K562 (cell line): Measurements from ENCODE around the gene HIRIP3. TPM values are rescaled to one million over a fixed set of nuclear protein-coding genes. Genes with fewer than 3 reads are reported as not detected.

ENCODE experiments used
- ARID4B ChIP-seq: sonication (generic); formaldehyde crosslinking; IDR thresholded peaks from 2 replicates; pipeline ENCODE4 v1.8.0; 2022; ENCODE audit warnings: mild to moderate bottlenecking, missing genetic modification reagents
- CBX5 ChIP-seq: IDR thresholded peaks from 2 replicates; pipeline ENCODE4 v1.6.1; 2014; ENCODE audit warnings: low read depth, borderline replicate concordance
- CCNT2 ChIP-seq: IDR thresholded peaks from 2 replicates; pipeline ENCODE4 v1.6.1; 2011; ENCODE audit warnings: borderline replicate concordance, low read depth, mild to moderate bottlenecking, moderate library complexity, mixed read lengths, low read length; ENCODE audit not compliant: insufficient read length; ENCODE audit errors: extremely low read depth
- DEAF1 ChIP-seq: fragments of 450-650 bp; formaldehyde crosslinking; IDR thresholded peaks from 2 replicates; pipeline ENCODE4 v1.4.0; 2020; ENCODE audit warnings: mild to moderate bottlenecking, moderate library complexity
- E2F3 ChIP-seq: fragments of 250-450 bp; sonication (Bioruptor Pico); IDR thresholded peaks from 2 replicates; pipeline ENCODE4 v1.4.0; 2020; ENCODE audit warnings: mild to moderate bottlenecking
- EGR1 ChIP-seq: fragments of 450-650 bp; conservative IDR thresholded peaks from 2 replicates; pipeline ENCODE4 v1.6.1; 2017; ENCODE audit warnings: mild to moderate bottlenecking
- ETS1 ChIP-seq: conservative IDR thresholded peaks from 2 replicates; pipeline ENCODE4 v1.6.1; 2011; ENCODE audit warnings: low read depth, mild to moderate bottlenecking, low read length; ENCODE audit not compliant: control insufficient read depth
- FOXK2 ChIP-seq, 2 experiments: fragments of 450-650 bp; IDR thresholded peaks in 1 of 2; conservative IDR thresholded peaks in 1 of 2; 2 replicates each; pipeline ENCODE4 v1.6.1; 2016; ENCODE audit warnings: low read depth in 2 of 2, mild to moderate bottlenecking in 1 of 2
- SPI1 ChIP-seq: IDR thresholded peaks from 2 replicates; pipeline ENCODE4 v1.6.1; 2011; ENCODE audit warnings: low read depth, low read length, control low read depth, borderline replicate concordance
- ZBTB7A ChIP-seq: IDR thresholded peaks from 2 replicates; pipeline ENCODE4 v1.6.1; 2011; ENCODE audit warnings: low read depth, mild to moderate bottlenecking, low read length, moderate library complexity, borderline replicate concordance; ENCODE audit not compliant: control insufficient read depth
- ZNF668 ChIP-seq: fragments of 250-450 bp; sonication (Bioruptor Pico); IDR thresholded peaks from 2 replicates; pipeline ENCODE4 v1.8.0; 2022; ENCODE audit warnings: mild to moderate bottlenecking, inconsistent platforms
- ZNF75A ChIP-seq: fragments of 450-650 bp; formaldehyde crosslinking; IDR thresholded peaks from 2 replicates; pipeline ENCODE4 v1.4.0; 2020; ENCODE audit warnings: mild to moderate bottlenecking
- polyA plus RNA-seq, 8 experiments: library from polyadenylated mRNA; depleted of rRNA in 4 of 8; stranded (reverse) in 5 of 8; unstranded in 3 of 8; fragments of >200 nt; fragmentation: Nextera tagmentation in 2 of 8; fragmentation: Illumina TruSeq in 1 of 8; extraction: Ambion mirVana in 2 of 8; extraction: Trizol in 1 of 8; gene quantifications; 2 replicates each; pipeline versions ENCODE4 v1.2.1 to v1.2.3, GENCODE V29; 2011 to 2014; ENCODE audit warnings: inconsistent platforms in 1 of 8, missing spikeins in 1 of 8
- total RNA-seq, 7 experiments: library from RNA; depleted of rRNA in 6 of 7; stranded (reverse); fragments of >200 nt in 6 of 7; fragmentation: Illumina TruSeq in 2 of 7; extraction: Trizol in 2 of 7; gene quantifications; 2 replicates each; pipeline versions ENCODE4 v1.2.1 to v1.2.3, GENCODE V29; 2011 to 2021; ENCODE audit warnings: low replicate concordance in 1 of 7
- TF ChIP-seq, protein P1 (sequence below): fragments of 450-650 bp; IDR thresholded peaks from 2 replicates; pipeline ENCODE4 v1.7.1; 2018; ENCODE audit warnings: mild to moderate bottlenecking, low read depth; ENCODE audit not compliant: partially characterized antibody

The HIRIP3 gene
- total and polyA plus RNA-seq, 9 of the 15 experiments (the other 6 are each of a cell fraction or from before 2014, with no cell fraction given), result 3.3 to 38.2 (median 18.2) TPM

DNA sequence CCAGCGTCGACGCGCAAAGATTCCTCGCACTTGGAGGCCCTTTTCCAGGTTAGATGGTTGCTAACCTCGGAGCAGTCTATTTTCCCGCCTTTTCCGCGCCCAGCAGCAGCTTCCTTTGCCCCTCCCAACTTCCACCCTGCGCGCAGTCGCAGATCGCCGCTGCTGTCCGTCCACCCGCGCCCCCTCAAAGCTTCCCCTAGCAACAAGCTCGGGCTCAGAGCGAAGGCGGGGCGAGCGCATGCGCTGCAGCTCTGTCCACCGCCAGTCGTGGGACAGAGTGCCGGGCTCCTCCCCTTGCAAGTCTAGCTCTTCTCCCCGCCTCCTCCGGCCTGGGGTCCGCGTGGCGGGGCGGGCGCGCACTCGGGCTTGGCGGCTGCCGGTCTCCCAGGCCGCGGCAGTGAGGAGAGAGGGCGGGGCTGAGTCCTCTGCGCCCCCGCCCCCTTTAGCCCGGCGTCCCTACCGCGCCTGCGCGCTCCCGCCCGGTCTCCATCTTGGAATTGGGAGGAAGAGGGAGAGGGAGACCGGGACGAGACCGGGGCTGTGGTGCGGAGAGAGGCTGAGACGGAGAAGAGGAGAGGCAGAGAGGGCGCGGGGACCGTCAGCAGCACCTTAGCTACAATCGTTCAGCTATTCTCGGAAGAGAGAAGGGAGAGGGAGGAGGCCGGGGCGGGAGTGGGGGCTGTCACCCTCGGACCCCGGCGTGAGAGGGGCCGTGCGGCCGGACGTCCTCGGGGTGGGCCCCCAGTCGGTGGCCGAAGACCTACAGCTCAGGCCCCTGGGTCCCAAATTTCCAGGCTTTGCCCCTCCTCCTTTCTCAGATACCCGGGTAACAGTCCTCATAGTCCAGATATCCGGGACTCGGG is 21.8 kb downstream of the HIRIP3 start, which contains the start of gene TAOK2 (continued):
- TF ChIP-seq ARID4B, result peak; percentile 51; the same call in 1 of the 2 replicates
- TF ChIP-seq CCNT2, result peak; percentile 81
- TF ChIP-seq SPI1, result peak; percentile 53; the same call in 1 of the 2 replicates
- TF ChIP-seq EGR1, result peak; percentile 96
- TF ChIP-seq CBX5, result no peak
- 0 out of 2 replicates have a peak, but pooled peaks have one; percentile 10 for TF ChIP-seq DEAF1
- TF ChIP-seq E2F3 (CRISPR knock-in tag), result peak; percentile 97
- peak; percentile 65; the same call in 1 of the 2 replicates for TF ChIP-seq ZBTB7A
- TF ChIP-seq ZNF75A (CRISPR knock-in tag), result no peak
- peak; percentile 45 to 83; a peak in 3 of 4 replicates for TF ChIP-seq FOXK2 (conservative IDR thresholded peaks at IDR 0.05 in 1 of 2, IDR thresholded peaks at IDR 0.05 in 1 of 2; ENCODE audit: low read depth in 2 of 2)
- TF ChIP-seq ZNF668, result no peak
- TF ChIP-seq ETS1, result no peak
- TF ChIP-seq, protein P1, sequence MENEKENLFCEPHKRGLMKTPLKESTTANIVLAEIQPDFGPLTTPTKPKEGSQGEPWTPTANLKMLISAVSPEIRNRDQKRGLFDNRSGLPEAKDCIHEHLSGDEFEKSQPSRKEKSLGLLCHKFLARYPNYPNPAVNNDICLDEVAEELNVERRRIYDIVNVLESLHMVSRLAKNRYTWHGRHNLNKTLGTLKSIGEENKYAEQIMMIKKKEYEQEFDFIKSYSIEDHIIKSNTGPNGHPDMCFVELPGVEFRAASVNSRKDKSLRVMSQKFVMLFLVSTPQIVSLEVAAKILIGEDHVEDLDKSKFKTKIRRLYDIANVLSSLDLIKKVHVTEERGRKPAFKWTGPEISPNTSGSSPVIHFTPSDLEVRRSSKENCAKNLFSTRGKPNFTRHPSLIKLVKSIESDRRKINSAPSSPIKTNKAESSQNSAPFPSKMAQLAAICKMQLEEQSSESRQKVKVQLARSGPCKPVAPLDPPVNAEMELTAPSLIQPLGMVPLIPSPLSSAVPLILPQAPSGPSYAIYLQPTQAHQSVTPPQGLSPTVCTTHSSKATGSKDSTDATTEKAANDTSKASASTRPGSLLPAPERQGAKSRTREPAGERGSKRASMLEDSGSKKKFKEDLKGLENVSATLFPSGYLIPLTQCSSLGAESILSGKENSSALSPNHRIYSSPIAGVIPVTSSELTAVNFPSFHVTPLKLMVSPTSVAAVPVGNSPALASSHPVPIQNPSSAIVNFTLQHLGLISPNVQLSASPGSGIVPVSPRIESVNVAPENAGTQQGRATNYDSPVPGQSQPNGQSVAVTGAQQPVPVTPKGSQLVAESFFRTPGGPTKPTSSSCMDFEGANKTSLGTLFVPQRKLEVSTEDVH, result peak; percentile 95
